CMK (cell line): ENCODE results near the gene TAF11L13.
"Not testable (repeated sequence)": the region's sequence is repeated elsewhere in the genome, so short reads cannot be mapped to it uniquely, and the experiment has no call there.

Experiments
- DNase-seq: peaks from one replicate; pipeline ENCODE4 v3.0.0-alpha.2; 2010; ENCODE audit warnings: low read depth

TAF11L13 gene

DNA sequence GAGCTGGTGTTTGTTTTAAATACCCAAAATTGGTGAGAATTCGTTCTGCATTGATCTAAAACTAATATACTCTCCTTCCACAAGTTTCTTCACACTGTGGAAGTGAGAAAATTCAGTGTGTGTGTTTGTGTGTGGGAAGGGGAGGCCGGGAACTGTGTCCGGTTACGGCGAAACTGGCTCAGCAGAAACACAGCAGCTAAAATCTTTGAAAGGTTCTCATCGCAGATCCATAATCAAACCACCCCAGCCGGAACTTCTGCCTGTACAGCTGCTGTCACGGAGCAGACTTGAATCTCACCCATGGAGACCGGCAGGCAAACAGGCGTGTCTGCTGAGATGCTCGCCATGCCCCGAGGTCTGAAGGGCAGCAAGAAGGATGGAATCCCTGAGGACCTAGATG is at the start of gene TAF11L13:
TSS of gene TAF11L13 (plus strand) at position 301 of the 400 bp plus-strand sequence.
- not testable (repeated sequence) for DNase-seq

DNA sequence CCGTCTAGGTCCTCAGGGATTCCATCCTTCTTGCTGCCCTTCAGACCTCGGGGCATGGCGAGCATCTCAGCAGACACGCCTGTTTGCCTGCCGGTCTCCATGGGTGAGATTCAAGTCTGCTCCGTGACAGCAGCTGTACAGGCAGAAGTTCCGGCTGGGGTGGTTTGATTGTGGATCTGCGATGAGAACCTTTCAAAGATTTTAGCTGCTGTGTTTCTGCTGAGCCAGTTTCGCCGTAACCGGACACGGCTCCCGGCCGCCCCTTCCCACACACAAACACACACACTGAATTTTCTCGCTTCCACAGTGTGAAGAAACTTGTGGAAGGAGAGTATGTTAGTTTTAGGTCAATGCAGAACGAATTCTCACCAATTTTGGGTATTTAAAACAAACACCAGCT is 46.2 kb upstream of the TAF11L13 start, which contains the start of gene TAF11L7:
TSS of gene TAF11L7 (minus strand) at position 101 of the 400 bp plus-strand sequence.
- DNase-seq, result not testable (repeated sequence)

DNA sequence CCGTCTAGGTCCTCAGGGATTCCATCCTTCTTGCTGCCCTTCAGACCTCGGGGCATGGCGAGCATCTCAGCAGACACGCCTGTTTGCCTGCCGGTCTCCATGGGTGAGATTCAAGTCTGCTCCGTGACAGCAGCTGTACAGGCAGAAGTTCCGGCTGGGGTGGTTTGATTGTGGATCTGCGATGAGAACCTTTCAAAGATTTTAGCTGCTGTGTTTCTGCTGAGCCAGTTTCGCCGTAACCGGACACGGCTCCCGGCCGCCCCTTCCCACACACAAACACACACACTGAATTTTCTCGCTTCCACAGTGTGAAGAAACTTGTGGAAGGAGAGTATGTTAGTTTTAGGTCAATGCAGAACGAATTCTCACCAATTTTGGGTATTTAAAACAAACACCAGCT is 41.0 kb upstream of the TAF11L13 start, which contains the start of gene TAF11L8:
TSS of gene TAF11L8 (minus strand) at position 101 of the 400 bp plus-strand sequence.
- DNase-seq, result not testable (repeated sequence)

DNA sequence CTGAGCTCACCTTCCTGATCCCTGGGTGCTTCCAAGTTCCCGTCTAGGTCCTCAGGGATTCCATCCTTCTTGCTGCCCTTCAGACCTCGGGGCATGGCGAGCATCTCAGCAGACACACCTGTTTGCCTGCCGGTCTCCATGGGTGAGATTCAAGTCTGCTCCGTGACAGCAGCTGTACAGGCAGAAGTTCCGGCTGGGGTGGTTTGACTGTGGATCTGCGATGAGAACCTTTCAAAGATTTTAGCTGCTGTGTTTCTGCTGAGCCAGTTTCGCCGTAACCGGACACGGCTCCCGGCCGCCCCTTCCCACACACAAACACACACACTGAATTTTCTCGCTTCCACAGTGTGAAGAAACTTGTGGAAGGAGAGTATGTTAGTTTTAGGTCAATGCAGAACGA is 37.6 kb upstream of the TAF11L13 start, which contains the start of gene TAF11L9:
TSS of gene TAF11L9 (minus strand) at position 140 of the 400 bp plus-strand sequence.
- not testable (repeated sequence) for DNase-seq

DNA sequence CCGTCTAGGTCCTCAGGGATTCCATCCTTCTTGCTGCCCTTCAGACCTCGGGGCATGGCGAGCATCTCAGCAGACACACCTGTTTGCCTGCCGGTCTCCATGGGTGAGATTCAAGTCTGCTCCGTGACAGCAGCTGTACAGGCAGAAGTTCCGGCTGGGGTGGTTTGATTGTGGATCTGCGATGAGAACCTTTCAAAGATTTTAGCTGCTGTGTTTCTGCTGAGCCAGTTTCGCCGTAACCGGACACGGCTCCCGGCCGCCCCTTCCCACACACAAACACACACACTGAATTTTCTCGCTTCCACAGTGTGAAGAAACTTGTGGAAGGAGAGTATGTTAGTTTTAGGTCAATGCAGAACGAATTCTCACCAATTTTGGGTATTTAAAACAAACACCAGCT is 34.2 kb upstream of the TAF11L13 start, which contains the start of gene TAF11L10:
TSS of gene TAF11L10 (minus strand) at position 101 of the 400 bp plus-strand sequence.
- not testable (repeated sequence) for DNase-seq

DNA sequence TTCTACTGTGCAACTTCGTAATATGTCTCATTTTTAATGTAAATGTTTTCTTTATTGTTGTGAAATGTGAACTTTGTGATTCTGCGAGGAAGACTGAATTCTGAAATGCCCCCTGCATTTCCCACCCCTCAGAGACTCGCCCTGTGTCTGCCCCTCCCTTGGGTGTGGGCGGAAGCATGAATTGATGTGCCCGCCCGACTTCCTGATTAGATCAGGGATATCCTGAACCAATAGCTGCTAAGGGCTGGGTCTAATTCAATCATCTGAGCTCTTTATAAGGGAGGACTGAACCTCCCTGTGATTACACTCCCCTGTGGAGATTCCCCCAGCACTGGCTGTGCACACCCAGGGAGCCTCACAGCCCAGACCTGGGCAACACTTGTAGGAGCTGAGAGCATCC is 28.0 kb upstream of the TAF11L13 start, which contains the start of gene TAF11L11:
TSS of gene TAF11L11 (plus strand) at position 304 of the 400 bp plus-strand sequence.
- not testable (repeated sequence) for DNase-seq

DNA sequence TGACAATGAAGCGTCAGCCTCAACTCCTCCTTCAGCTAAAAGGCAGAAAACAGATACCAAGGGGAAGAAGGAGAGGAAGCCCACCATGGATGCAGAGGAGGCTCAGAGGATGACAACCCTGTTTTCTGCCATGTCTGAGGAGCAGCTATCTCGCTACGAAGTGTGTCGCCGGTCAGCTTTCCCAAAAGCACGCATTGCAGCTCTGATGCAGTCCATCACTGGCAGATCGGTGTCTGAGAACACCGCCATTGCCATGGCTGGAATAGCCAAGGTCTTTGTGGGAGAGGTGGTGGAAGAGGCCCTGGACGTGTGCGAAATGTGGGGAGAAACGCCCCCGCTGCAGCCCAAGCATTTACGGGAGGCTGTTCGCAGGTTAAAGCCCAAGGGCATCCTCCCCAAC is 26.9 kb upstream of the TAF11L13 start:
- no peak for DNase-seq

DNA sequence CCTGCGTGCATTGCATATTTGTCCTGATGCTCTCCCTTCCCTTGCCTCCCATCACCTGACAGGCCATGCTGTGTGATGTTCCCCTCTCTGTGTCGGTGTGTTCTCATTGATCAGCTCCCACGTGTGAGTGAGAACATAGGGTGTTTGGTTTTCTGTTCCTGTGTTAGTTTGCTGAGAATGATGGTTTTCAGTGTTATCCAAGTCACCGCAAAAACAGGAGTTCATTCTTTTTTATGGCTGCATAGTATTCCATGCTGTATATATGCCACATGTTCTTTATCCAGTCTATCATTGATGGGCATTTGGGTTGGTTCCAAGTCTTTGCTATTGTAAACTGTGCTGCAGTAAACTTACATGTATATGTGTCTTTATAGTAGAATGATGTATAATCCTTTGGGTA is 24.4 kb upstream of the TAF11L13 start:
- not testable (repeated sequence) for DNase-seq

DNA sequence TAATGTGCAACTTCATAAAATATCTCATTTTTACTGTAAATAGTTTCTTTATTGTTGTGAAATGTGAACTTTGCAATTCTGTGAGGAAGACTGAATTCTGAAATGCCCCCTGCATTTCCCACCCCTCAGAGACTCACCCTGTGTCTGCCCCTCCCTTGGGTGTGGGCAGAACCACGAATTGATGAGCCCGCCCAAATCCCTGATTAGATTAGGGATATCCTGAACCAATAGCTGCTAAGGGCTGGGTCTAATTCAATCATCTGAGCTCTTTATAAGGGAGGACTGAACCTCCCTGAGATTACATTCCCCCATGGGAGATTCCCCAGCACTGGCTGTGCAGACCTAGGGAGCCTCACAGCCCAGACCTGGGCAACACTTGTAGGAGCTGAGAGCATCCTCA is 21.8 kb upstream of the TAF11L13 start, which contains the start of gene TAF11L12:
TSS of gene TAF11L12 (plus strand) at position 301 of the 400 bp plus-strand sequence.
- not testable (repeated sequence) for DNase-seq

DNA sequence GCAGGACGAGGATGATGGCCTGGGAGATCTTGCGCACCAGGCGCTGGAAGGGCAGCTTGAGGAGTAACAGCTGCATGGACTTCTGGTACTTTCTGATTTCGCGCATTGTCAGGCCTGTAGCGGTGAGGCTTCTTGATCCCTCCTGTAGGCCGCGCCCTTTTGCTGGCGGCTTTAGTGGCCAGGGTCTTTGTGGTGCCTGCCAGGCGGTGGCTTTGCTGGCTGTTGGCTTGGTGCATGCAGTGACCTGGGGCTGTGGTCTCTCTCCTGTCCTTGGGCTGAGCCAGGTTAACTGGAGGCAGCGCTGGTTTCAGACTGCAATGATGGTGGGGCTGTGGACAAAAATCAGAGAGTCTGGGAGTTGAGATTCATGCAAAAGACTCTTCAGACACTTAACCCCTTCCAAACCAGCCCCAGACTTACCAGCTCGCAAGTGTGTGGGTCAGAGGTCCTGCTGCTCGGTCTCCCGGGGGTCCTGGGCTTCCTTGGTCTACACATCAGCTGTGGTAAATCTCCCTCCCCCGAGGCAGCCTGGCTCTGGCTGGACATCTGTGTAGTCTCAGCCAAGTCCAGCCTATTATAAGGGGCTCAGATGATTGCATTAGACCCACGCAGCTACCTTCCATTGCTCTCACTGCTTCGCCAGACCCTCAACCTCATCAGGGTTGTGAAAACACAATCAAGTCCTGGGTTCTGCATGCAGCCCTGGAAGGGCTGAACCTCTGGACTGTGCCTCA is 16.8 kb upstream of the TAF11L13 start:
- DNase-seq, result no peak

DNA sequence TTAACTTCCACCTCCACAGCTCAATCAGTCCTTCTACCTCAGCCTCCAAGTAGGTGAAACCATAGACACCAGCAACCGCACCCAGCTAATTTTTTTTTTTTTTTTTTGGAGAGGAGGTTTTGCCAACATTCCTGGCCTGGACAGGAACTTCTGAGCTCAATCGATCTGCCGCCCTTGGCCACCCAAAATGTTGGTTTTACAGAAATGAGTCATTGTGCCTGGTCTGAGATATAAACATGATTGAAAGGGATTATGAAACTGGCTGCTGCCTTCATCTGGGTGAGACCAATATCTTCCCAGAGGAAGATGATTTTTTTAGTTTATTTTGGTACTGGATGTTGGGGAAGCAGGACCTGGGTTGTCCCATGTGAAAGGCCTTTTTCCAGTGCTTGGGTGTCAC is 12.5 kb upstream of the TAF11L13 start:
- DNase-seq, result no peak

DNA sequence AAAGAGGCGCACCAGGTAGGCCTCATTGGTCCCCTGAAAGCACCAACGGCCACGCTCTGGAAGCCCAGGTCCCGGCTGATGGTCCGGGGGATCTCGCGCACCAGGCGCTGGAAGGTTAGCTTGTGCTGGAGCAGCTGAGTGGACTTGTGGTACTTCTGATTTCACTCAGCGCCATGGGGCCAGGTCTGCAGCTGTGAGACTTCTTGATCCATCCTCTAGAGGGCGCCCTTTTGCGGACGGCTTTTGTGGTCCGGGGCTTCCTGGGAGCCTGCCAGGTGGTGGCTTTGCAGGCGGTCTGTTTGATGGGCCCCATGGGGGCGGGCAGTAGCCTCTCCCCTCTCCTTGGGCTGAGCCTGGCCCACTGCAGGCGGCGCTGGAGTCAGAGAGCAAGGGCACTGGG is 11.3 kb upstream of the TAF11L13 start:
- no peak for DNase-seq

DNA sequence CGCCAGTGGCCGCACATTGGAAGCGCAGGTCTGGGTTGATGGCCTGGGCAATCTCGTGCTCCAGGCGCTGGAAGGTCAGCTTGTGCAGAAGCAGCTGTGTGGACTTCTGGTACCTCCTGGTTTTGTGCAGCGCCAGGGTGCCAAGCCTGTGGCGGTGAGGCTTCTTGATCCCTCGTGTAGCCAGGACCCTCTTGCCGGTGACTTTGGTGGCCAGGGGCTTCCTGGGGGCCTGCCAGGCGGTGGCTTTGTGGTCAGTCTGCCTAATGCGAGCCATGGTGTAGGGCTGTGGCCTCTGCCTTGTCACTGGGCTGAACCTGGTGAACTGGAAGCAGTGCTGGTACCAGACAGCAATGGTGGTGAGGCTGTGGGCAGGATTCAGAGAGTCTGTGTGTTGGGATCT is 6.2 kb upstream of the TAF11L13 start:
- no peak for DNase-seq

DNA sequence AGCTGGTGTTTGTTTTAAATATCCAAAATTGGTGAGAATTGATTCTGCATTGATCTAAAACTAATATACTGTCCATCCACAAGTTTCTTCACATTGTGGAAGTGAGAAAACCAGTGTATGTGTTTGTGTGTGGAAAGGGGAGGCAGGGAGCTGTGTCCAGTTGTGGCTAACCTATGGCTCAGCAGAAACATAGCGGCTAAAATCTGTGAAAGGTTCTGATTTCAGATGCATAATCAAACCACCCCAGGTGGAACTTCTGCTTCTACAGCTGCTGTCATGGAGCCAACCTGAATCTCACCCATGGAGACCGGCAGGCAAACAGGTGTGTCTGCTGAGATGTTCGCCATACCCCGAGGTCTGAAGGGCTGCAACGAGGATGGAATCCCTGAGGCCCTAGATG is 2.3 kb downstream of the TAF11L13 start, which contains the start of gene TAF11L14:
TSS of gene TAF11L14 (plus strand) at position 301 of the 400 bp plus-strand sequence.
- DNase-seq, result no peak

DNA sequence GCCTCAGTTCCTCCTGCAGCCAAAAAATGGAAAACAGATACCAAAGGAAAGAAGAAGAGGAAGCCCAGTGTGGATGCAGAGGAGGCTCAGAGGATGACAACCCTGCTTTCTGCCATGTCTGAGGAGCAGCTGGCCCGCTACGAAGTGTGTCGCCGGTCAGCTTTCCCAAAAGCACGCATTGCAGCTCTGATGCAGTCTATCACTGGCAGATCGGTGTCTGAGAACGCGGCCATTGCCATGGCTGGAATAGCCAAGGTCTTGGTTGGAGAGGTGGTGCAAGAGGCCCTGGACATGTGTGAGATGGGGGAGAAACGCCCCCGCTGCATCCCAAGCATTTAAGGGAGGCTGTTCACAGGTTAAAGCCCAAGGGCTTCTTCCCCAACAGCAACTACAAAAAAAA is 17.3 kb downstream of the TAF11L13 start:
- not testable (repeated sequence) for DNase-seq

DNA sequence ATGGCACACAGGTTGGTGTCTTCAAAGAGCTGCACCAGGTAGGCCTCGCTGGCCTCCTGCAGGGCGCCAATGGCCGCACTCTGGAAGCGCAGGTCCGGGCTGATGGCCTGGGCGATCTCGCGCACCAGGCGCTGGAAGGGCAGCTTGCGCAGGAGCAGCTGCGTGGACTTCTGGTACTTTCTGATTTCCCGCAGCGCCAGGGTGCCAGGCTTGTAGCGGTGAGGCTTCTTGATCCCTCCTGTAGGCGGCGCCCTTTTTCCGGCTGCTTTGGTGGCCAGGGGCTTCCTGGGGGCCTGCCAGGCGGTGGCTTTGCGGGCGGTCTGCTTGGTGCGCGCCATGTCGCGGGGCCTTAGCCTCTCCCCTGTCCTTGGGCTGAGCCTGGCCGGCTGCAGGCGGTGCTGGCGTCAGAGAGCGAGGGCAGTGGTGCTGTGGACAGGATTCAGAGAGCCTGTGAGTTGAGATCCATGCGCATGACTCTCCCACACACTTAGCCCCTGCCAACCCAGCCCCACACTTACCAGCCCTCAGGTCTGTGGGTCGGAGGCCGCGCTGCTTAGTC is 23.4 kb downstream of the TAF11L13 start:
- DNase-seq, result not testable (repeated sequence)

DNA sequence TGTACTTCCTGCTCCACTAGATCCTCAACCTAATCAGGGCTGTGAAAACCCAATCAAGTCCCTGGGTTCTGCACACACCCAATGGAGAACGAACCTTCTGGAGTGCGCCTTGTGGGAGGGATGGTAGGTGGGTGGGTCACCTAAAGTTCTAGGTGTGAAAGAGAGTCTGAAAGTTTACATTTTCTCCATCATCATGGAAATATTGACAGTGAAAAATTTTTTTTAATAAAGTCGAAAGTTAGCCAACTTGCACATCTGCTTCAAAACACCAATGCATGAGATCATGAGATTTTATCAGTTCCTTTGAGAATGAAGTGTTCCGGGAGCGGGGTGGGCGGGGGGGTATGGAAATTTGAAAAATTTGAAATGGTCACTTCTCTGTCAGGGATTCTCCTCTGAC is 24.0 kb downstream of the TAF11L13 start:
- DNase-seq, result no peak

DNA sequence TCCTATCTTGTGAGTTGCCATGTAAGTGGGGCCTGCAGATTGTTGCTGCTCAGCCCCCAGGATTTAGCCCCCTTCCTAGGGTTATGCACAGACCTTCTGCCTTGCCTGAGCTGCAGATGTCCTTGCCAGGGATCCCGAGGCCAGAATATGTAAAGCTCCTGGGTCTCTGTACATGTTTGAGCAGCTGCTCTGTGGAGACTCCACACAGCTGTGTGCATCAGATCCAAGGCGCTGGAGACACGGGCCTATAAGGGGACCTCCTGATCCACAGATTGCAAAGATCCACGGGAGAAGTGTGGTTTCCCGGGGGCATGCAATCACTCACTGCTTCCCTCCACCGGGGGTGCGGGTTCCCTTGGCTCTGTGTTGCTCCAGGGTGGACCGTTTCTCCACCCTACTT is 31.3 kb downstream of the TAF11L13 start:
- DNase-seq, result no peak

DNA sequence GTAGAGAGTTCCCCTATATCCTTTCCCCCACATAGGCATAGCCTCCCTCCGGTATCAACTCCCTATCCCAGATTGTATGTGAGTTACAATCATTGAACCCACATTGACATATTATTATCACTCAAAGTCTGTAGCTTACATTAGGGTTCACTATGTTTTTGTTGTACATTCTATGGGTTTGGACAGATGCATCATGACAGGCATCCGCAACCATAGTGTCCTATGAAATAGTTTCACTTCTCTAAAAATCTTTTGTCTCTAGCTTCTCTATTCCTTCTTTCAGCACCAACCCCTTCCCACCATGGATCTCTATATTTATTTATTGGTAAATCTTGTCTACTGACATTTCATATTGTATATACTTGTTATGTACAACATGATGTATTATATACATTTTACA is 33.9 kb downstream of the TAF11L13 start:
- no peak for DNase-seq

DNA sequence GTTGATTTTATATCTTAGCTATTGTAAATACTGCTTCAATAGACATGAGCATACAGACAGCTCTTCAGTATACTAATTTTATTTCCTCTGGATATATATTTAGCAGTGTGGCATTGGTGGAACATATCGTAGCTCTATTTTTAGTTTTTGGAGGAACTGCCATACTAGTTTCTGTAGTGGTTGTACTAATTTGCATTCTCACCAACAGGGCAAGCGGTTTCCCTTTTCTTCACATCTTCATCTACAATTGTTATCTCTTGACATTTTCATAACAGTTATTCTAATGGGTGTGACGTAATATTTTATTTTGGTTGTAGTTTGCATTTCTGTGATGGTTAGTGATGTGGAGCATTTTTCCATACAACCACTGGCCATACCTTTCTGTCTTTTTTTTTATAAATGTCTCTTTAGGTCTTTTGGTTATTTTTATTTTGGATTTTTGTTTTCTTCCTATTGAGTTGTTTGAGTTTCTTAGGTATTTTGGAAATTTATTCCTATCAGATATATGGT is 34.9 kb downstream of the TAF11L13 start:
- no peak for DNase-seq

DNA sequence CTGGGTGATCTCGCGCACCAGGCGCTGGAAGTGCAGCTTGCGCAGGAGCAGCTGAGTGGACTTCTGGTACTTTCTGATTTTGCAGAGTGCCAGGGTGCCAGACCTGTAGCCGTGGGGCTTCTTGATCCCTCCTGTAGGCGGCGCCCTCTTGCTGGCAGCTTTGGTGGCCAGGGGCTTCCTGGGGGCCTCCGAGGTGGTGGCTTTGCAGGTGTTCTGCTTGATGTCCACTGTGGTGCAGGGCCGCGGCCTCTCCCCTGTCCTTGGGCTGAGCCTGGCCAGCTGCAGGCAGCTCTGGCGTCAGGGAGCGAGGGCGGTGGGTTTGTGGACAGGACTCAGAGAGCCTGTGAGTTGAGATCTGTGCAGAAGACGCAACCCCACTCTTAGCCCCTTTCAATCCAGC is 38.5 kb downstream of the TAF11L13 start:
- no peak for DNase-seq

DNA sequence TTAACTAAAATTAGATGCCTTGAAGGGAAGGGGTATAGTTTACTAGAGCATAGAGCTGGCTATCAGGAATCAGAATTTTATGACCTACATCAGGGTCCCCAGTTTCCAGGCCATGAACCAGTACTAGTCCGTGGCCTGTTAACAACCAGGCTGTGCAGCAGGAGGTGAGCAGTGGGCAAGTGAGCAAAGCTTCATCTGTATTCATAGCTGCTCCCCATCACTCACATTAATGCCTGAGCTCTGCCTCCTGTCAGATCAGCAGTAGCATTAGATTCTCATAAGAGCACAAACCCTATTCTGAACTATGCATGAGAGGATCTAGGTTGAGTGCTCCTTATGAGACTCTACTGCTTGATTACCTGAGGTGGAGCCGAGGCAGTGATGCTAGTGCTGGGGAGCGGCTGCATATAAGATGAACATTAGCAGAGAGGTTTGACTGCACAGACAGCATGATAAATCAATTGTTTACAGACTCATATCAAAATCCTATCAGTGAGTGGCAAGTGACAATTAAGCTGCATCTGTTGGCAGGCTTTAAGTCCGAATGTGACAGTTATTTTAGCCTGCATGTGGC is 47.0 kb downstream of the TAF11L13 start:
- no peak for DNase-seq
